ENCODE data around the gene SRPK2.
"Not testable (repeated sequence)": the region's sequence is repeated elsewhere in the genome, so short reads cannot be mapped to it uniquely, and the experiment has no call there.

SRPK2 gene

DNA sequence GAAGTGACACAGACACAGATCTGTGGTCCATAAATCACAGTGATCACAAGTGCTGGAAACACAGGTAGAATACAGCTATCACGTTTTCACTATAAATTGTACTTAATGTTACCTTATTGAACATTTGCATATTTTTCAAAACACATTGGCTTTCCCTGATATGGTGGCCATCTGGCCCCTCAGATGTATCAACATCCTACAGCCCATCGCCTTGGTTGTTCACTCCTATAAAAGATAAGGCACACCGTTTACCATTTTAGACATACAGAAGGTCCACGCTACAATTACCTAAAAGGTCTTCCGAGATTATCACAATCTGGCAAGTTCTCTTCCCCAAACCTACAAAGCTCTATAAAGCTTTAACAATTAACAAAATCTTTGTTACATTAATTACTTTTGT is 91.4 kb downstream of the SRPK2 start:
- DNase-seq: no peak

DNA sequence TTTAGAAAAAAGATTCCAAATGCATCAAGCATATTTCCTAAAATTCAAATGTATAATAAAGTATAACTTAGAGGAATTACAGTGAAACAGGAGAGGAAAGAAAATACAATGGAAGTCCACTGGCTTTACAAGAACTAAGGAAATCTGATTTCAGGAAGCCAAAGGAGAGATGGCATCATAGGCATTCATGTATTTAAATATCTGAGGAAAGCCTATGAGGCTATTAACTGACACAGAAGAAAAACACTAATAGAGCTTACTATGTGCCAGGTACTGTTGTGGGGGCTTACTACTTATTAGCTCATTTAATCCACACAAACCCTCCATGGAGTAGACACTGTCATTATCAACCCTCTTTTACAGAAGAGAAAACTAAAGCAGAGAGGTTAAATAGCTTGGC is 92.2 kb downstream of the SRPK2 start:
- DNase-seq: no peak

DNA sequence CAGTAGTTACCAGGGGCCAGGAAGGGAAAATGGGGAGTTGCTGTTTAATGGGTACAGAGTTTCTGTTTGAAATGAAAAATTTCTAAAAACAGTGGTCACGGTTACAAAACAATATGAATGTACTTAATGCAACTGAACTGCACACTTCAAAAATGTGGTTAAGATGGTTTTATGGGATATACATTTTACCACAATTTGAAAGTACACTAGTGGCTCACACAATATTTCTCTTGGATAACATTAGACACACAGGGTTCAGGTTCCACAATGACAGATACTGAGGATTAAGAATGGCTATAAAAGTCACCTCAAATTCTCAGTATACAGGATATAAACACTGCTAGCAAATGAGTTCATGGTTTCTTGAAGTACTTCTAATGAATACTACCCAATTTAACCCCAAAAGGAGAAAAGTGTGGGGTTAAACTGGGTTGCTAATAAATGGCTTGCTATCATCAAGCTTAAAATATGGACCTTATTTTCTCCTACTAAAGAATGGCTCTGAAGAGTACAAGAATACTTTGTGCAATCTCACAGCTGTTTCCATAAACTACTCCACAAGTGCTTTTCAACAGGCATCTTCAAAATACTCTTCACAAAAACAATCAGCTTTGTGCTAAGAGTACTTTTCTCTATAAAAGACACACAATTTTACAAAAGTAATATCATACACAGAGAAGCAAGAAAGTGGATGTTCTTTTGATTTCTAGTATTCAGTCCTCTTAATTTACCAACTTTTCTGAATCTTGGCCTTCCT is 92.9 kb downstream of the SRPK2 start:
- DNase-seq: no peak

DNA sequence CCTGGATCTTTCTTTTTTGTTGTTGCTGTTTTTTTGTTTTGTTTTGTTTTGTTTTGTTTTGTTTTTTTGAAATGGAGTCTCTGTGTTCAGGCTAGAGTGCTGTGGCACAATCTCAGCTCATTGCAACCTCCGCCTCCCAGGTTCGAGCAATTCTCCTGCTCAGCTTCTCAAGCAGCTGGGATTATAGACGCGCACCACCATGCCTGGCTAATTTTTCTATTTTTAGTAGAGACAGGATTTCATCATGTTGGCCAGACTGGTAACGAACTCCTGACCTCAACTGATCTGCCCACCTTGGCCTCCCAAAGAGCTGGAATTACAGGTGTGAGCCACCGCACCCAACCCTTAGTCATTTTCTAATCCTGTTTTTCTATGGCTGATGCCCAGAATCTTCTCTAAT is 94.2 kb downstream of the SRPK2 start:
- not testable (repeated sequence) for DNase-seq

DNA sequence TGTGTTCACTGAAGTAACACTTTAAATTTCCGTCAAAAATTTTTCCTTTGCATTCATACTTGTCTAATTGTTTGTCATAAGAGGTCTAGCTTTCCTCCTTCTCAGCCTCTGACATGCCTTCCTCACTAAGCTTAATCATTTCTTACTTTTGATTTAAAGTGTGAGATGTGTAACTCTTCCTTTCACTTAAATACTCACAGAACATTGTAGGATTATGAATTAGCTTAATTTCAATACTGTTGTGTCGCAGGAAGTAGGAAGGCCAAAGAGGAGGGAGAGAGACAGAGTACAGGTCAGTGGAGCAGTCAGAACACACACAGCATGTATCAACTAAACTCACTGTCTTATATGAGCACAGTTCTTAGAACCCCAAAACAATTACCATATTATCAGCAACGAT is 99.0 kb downstream of the SRPK2 start:
- no peak for DNase-seq

DNA sequence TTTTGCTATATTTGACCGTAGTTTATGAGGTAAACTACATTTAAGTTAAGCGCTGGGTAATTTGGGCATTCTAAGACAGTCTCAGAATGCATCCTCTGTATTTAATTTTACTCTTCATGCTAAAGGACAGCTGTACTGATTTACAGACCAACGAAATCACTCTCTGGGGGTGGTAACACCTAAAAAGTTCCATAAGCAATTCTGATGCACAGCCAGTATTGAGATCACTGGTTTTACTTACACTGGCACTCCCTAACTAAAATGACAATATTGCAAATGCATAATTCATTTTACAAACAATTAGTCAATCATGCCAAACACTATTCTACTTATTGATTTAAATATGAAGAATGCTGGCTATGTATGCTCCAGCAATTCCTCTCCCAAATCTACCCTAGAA is 102.3 kb downstream of the SRPK2 start:
- DNase-seq: no peak

DNA sequence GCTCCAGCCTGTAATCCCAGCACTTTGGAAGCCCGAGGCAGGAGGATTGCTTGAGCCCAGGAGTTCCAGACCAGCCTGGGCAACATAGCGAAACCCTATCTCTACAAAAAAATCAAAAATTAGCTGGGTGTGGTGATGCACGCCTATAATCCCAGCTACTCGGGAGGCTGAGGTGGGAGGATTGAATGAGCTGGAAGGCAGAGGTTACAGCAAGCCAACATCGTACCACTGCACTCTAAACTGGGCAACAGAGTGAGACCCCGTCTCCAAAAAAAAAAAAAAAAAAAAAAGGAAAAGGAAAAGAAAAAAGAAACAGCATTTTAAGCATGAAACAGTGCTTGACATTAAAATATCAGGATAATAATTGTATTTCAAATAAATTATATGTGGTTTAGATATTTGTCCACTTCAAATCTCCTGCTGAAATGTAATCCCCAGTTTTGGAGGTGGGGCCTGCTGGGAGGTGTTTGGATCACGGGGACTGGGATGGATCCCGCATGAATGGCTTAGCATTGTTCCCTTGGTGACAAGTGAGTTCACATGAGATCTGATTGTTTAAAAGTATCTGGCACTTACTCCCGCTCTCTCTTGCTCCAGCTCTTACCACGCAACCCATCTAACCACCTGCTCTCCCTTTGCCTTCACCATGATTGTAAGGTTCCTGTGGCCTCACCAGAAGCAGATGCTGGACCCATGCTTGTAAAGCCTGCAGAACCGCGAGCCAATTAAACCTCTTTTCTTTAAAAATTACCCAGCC is 103.4 kb downstream of the SRPK2 start:
- no peak for DNase-seq

DNA sequence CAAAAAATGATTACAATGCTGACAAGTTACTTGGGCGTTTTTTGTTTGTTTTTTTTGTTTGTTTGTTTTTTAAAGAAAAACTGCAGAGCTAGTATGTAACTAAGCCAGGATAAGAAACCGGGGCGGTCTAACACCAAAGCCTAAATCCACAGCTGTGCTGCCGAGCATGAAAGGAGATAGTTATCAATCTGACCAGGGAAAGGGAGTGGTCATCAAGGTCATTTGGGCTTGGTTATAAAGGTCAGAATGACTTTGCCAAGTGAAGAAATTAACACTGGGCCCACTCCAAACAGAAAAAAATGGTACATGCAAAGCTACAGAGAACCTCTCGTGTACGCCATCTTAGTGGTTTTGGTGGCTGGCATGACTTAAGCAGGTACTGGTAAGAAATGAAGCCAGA is 104.7 kb downstream of the SRPK2 start:
- no peak for DNase-seq

DNA sequence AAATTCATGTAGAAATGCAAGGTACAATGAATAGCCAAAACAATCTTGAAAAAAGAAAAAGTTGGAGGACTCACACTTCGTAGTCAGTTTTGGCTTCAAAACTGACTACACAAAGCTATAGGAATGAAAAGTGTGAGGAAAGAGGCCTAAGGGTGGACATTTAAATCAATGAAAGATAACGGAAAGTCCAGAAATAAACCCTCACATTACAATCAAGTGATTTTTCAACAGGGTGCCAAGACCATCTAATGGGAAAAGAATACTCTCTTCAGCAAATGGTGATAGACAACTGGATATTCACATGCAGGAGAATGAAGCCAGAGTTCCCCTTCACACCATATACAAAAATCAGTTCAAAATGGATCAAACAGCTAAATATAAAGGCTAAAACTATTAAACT is 106.8 kb downstream of the SRPK2 start:
- no peak for DNase-seq

DNA sequence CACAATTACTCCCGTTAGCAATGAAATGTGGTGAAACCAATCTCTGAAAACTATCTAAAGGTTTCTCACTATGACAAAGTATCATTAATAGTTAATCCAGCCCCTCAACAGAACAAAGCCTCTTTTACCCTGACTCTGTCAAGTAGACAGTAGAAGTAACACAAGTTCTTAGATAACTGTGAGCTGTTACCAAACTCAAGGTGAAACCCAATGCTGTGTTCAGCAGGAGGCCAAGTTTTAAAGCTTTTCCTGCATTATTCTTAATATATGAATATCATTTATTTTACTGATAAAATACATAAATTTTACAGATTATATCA is 109.1 kb downstream of the SRPK2 start:
- no peak for DNase-seq

DNA sequence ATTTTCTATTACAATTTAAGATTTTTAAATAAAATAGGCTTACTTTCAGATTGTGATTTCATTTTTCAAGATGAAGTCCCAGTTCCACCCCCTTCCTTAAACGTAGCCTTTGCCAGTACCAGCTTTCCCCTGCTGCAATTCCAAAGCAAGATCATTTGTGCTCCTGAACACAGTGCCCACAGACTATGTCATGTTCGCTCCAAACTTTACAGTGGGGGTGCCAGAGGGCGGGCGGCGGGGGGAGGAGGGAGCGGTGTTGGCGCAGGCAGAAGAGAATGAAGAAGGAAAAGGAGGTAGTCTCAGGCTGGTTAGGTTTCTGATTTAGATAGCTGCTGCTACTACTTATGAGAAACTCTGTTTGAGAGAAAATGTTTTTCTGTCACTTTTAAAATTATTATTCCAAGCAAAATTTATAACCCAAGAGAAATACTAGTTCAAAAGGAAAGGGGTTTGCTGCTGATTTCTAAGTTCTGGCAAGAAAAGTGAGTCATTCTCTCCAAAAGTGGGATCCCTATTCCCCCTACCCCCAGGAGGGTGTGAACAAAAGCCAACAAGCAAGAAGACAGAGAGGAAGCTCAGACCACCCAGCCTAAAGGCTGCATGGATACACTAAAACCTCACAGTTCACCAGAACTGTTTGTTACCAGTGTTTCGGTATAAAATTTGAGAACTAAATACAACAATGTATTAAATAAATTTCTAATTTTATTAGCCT is 109.6 kb downstream of the SRPK2 start:
- DNase-seq: no peak

DNA sequence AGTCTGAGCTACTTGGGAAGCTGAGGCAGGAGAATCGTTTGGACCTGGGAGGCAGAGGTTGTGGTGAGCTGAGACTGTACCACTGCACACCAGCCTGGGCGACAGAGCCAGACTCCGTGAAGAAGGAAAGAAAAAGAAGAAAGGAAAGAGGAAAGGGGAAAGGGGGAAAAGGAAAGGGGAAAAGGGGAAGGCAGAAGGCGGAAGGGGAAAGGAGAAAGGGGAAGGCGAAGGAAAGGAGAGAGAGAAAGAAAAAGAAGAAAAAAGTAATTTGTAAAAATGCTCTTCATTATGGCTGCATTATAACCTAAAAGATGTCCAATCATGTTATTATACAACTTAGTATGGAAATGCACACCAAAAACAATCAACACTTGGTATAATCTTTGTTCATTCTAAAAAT is 110.2 kb downstream of the SRPK2 start:
- no peak for DNase-seq

DNA sequence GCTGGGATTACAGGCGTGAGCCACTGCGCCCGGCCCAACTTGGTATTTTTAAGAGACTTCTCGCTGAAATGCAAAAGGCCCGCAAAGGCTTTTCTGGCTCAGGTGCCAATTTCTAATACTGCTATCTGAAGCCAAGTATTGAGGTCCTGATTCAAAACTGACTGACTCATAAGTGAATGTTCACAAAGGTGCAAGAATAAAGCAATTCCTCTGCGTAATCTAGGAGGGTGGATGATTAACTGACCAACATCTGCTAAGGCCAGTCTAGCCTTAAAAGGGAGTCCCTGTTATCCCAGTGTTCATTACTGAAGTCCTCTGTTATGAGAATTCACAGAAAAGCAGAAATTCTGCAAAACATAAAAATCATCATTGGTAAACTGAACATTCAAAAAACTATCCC is 111.4 kb downstream of the SRPK2 start:
- DNase-seq: no peak

DNA sequence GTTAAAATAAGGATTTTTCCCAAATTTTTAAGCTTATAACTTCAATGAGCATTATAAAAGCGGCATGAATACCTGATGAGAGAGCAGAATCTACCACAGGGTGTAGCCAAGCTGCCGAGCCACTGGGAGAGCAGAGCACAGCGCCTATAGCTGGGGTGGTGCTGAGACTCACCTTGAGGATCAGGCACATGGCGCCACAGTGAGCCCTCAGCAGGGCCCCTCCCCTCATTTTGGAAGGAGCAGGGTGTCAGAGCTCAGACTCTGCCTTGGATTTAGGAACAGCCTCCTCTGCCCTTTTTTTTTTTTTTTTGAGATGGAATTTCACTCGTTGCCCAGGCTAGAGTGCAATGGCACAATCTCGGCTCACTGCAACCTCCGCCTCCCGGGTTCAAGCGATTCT is 118.6 kb downstream of the SRPK2 start:
- DNase-seq: no peak

DNA sequence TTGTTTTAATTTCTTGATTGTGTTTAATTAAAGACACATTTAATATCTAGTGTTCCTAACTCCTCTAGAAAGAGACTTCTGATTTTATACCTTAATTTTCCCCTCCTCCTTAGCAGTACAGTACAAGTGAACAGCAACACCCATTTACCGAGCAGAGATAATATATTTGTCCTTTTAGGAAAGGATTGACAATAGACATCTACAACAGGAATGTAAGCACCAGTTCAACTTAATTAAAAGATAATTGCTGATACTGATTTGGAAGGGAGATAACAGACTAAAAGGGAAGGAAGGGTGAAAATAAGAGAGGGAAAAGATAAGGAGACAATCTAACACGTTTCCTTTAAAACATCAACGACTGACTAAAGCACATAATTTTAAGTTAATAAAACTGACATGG is 119.3 kb downstream of the SRPK2 start:
- DNase-seq: no peak

DNA sequence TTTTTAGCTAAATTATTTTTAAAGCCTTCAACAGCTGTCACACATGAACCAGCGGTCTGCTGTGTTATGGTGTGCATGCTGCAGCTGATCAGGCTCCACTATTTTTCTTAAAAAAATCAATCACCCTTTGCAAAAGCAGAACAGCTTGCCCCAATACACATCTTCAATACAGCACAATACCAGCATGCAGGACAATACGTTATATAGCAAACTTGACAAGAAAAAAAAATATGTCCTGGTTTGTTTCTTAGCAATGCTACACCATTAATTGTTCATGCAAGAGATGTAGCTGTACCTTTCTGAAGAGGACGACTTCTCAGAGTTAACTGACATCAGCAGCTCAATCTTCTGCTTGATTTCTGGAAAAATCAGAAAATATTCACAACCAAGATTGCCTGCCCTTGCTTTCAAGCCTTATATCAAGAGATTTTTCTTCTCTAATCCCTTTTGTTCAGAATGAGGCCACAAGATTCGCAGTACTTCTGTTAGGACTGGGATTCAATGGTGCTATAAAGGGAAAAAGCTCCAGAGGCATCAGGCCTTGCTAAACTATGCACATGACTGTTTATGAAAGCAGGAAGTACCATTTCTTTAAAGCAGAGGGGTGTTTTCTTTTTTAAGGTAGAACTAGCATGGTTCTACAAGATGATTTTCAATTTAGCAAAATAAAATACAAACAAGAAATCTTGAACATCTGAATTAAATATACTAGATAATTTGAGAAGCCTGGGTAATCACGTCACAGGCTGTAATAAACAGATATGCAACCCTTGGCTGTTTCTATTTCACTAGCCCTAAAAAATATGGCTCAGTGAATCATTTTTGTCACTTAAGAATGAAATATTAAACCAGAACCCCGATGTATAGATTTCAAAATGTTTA is 120.0 kb downstream of the SRPK2 start:
- no peak for DNase-seq

DNA sequence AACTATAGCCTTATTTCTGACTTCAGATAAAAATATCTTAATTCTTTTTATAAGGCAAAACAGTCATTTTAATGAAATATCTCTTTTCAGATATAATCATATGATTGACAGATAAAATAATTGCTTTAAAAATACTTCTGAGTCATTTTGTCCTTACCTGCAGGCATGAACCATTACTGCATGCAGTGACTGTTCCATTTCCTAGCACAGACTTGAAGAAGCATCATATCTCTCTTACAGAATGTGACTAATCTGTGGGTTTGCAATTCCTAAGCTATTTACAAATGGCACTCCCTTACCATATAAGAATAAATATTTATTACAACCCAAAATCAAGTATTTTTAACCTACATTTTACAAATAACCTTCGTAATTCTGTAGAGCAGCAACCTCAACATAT is 120.7 kb downstream of the SRPK2 start:
- DNase-seq: no peak

DNA sequence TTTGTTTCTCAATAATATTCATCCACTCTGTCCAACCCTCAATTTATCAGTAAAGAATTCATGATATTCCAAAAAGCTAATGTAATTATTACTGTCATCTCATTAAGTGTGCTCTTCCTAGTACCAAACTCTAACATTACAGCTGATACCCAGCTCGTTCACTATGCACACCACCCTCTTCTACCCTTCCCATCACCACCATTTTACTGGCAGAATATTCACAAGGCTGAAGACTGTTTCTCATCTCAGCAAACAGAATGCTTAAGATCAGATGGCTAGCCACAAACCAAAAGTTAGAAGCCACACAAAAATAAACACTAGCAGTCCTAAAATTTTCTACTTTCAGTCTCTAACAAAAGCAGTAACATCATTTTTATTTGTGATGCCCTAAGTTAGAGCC is 121.5 kb downstream of the SRPK2 start:
- DNase-seq: no peak

DNA sequence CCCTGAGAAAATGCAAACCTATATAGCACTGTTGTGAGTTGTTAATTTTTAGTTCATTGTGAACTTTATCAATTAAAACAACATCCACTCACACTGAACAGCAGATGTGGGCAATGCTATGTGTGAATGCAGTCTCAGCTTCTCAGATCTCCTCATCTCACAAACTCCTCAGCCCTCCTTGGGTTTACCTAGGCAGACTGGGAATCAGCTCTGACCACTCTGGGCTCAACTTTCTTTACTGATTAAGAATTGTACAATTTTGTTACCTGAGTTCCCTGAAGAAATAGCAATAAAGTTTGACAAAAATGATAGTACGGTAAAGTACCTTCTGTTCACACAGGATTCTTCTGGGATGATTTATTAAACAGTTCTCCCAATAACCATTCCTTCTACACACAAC is 124.0 kb downstream of the SRPK2 start:
- no peak for DNase-seq

DNA sequence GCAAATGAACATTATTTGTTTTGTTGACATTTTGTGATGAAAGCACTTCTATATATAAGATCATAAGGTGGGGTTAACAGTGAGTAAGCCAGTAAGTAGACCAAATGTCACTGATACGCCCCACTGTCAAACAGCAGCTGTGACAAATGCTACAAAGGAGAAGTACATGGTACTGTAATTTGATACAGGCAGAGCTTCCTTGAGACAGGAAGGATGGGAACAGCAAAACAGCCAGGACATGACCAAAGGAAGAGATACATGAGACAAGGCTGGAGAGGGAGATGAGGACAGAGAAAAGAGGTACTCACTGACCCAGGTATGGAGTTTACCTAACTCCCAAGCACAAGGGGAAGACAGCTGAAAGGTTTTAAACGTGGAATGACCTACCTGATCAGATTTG is 127.0 kb downstream of the SRPK2 start:
- DNase-seq: no peak

DNA sequence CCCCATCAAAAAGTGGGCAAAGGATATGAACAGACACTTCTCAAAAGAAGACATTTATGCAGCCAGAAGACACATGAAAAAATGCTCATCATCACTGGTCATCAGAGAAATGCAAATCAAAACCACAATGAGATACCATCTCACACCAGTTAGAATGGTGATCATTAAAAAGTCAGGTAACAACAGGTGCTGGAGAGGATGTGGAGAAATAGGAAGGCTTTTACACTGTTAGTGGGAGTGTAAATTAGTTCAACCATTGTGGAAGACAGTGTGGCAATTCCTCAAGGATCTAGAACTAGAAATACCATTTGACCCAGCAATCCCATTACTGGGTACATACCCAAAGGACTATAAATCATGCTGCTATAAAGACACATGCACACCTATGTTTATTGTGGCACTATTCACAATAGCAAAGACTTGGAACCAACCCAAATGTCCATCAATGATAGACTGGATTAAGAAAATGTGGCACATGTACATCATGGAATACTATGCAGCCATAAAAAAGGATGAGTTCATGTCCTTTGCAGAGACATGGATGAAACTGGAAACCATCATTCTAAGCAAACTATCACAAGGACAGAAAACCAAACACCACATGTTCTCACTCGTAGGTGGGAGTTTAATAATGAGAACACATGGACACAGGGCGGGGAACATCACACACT is 128.4 kb downstream of the SRPK2 start:
- DNase-seq: not testable (repeated sequence)

DNA sequence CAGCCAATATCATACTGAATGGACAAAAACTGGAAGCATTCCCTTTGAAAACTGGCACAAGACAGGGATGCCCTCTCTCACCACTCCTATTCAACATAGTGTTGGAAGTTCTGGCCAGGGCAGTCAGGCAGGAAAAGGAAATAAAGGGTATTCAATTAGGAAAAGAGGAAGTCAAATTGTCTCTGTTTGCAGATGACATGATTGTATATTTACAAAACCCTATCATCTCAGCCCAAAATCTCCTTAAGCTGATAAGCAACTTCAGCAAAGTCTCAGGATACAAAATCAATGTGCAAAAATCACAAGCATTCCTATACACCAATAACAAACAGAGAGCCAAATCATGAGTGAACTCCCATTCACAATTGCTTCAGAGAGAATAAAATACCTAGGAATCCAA is 129.8 kb downstream of the SRPK2 start:
- DNase-seq: not testable (repeated sequence)

DNA sequence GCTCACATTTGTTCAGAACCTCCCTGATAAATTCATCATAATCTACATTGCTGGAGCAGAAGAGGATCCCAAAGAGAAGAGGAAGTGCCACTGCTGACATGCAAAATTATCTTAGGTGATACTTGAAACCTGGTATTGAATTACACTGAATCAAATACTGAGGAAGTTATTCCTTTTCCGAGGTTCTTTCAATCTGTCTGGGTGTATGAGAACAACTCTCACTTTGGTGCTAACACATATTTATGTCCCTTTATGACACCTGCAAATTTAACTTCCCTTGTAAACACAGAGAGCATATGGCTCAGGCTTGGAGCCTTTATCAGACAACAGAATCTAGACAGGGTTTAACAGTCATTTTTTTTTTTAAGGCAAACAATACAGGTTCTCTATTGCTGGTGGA is 131.4 kb downstream of the SRPK2 start:
- DNase-seq: no peak
